SU-DHL-6 (cell line): ENCODE data around the gene DCBLD2.

Source experiments
- EZH2phosphoT487 ChIP-seq: fragments of 200-600 bp; sonication (generic), shearing (Covaris generic); conservative IDR thresholded peaks from 2 replicates; pipeline ENCODE4 v1.6.1; 2018; ENCODE audit warnings: mild to moderate bottlenecking, antibody characterized with exemption, low read length, moderate library complexity, mixed read lengths
- TF ChIP-seq, protein P1 (sequence below): fragments of 200-600 bp; sonication (generic); IDR thresholded peaks from one replicate; pipeline ENCODE4 v1.5.1; 2017; ENCODE audit warnings: antibody characterized with exemption, mild to moderate bottlenecking, low read length, moderate library complexity; ENCODE audit not compliant: insufficient read depth, poor library complexity, severe bottlenecking

DNA sequence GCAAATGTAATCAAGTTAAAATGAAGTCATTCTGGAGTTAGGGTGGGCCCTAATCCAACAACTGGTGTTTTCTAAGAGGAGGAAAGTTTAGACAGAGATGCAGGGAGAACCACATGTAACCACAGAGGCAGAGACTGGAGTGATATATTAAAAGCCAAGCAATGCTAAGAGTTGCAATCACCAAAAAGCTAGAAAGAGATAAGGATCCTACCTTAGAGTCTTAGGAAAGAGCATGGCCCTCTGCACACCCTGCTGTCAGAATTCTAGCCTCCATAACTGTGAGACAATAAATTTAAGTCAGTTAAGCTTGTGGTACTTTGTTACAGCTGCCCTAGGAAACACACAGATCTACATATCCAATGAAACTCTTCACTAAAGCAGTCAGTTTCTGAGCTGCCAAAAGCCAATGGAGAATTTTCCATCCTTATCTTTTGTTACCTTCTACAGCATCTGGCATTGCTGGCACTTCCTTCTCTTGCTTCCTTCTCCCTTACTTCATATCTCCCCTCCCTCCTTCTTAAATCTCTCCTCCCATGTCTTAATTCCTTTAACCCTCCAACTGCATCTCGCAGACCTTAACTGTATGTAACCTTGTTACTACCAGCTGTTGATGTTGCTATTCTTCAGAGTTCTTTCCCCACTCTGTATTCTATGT, 11.2 kb downstream of the DCBLD2 start:
- TF ChIP-seq, protein P1, sequence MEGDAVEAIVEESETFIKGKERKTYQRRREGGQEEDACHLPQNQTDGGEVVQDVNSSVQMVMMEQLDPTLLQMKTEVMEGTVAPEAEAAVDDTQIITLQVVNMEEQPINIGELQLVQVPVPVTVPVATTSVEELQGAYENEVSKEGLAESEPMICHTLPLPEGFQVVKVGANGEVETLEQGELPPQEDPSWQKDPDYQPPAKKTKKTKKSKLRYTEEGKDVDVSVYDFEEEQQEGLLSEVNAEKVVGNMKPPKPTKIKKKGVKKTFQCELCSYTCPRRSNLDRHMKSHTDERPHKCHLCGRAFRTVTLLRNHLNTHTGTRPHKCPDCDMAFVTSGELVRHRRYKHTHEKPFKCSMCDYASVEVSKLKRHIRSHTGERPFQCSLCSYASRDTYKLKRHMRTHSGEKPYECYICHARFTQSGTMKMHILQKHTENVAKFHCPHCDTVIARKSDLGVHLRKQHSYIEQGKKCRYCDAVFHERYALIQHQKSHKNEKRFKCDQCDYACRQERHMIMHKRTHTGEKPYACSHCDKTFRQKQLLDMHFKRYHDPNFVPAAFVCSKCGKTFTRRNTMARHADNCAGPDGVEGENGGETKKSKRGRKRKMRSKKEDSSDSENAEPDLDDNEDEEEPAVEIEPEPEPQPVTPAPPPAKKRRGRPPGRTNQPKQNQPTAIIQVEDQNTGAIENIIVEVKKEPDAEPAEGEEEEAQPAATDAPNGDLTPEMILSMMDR: no peak
- TF ChIP-seq EZH2phosphoT487: no peak
